Endothelial cell (in vitro differentiated cells): ENCODE data around the gene JPH4. TPM values are rescaled to one million over a fixed set of nuclear protein-coding genes. Genes with fewer than 3 reads are reported as not detected.
"Not testable (repeated sequence)": the region's sequence is repeated elsewhere in the genome, so short reads cannot be mapped to it uniquely, and the experiment has no call there.

Experiments
- DNase-seq: peaks from one replicate; pipeline ENCODE4 v3.0.0; 2021; ENCODE audit warnings: low spot score
- H3K27ac Mint-ChIP-seq: one replicate; pipeline ENCODE4 v1.8.0; 2021; ENCODE audit warnings: mixed read lengths, inconsistent platforms; ENCODE audit not compliant: unreplicated experiment
- H3K27me3 Mint-ChIP-seq: one replicate; pipeline ENCODE4 v1.8.0; 2021; ENCODE audit warnings: mild to moderate bottlenecking, moderate library complexity, mixed read lengths, inconsistent platforms; ENCODE audit not compliant: unreplicated experiment
- H3K36me3 Mint-ChIP-seq: one replicate; pipeline ENCODE4 v1.8.0; 2021; ENCODE audit warnings: mild to moderate bottlenecking, low read depth, mixed read lengths, inconsistent platforms; ENCODE audit not compliant: unreplicated experiment
- H3K4me1 Mint-ChIP-seq: one replicate; pipeline ENCODE4 v1.8.0; 2021; ENCODE audit warnings: mild to moderate bottlenecking, mixed read lengths, inconsistent platforms; ENCODE audit not compliant: unreplicated experiment
- H3K4me3 Mint-ChIP-seq: one replicate; pipeline ENCODE4 v1.8.0; 2021; ENCODE audit warnings: mild to moderate bottlenecking, mixed read lengths, inconsistent platforms; ENCODE audit not compliant: unreplicated experiment
- H3K9me3 Mint-ChIP-seq: one replicate; pipeline ENCODE4 v1.8.0; 2021; ENCODE audit warnings: mixed read lengths, inconsistent platforms; ENCODE audit not compliant: unreplicated experiment
- CTCF ChIP-seq: fragments of 200-600 bp; sonication (generic); IDR thresholded peaks from one replicate; pipeline ENCODE4 v1.5.0; 2021; ENCODE audit warnings: antibody characterized with exemption; ENCODE audit not compliant: unreplicated experiment
- total RNA-seq: library from RNA; stranded (reverse); fragmentation: NEBNext Ultra II Directional; extraction: Animal tissue kit (Norgen Biotek cat#: 25700); gene quantifications from one replicate; pipeline ENCODE4 v1.2.1, GENCODE V29; 2021; ENCODE audit not compliant: unreplicated experiment

Gene JPH4
- total RNA-seq, 1 donor from 2014 or later, result 0.64 TPM

GRCh38 chr14:23600322-23600707 is 21.7 kb upstream of the JPH4 start:
- no peaks in the 10 kb centered on the region for H3K9me3 Mint-ChIP-seq
- H3K4me3 Mint-ChIP-seq, result no peak overlapping the region
- no peak for DNase-seq
- no peaks in the 10 kb centered on the region for H3K4me1 Mint-ChIP-seq
- H3K27me3 Mint-ChIP-seq, result peaks cover 1% of the 10 kb centered on the region
- TF ChIP-seq CTCF, result no peak
- no peak overlapping the region for H3K27ac Mint-ChIP-seq
- H3K36me3 Mint-ChIP-seq, result no peaks in the 10 kb centered on the region

- H3K4me3 Mint-ChIP-seq, H3K9me3 Mint-ChIP-seq, H3K36me3 Mint-ChIP-seq, H3K4me1 Mint-ChIP-seq, H3K27ac Mint-ChIP-seq, H3K27me3 Mint-ChIP-seq, DNase-seq: not testable (repeated sequence)
These were observed 15.6 kb upstream of the JPH4 start for GRCh38 chr14:23594191-23594590.

GRCh38 chr14:23590198-23590597 is 11.6 kb upstream of the JPH4 start:
- Mint-ChIP-seq H3K36me3 (no peaks in the 10 kb centered on the region), H3K9me3 (no peaks in the 10 kb centered on the region), H3K4me3 (no peak overlapping the region), H3K27ac (no peak overlapping the region), H3K27me3 (peaks cover 4% of the 10 kb centered on the region), H3K4me1 (peaks cover 4% of the 10 kb centered on the region)
- no peak for DNase-seq
- TF ChIP-seq CTCF, result no peak

GRCh38 chr14:23589606-23590005 is 11.0 kb upstream of the JPH4 start:
- Mint-ChIP-seq H3K36me3 (no peaks in the 10 kb centered on the region), H3K4me3 (no peak overlapping the region)

GRCh38 chr14:23588884-23589598 is 10.5 kb upstream of the JPH4 start:
- Mint-ChIP-seq H3K27ac (no peak overlapping the region), H3K9me3 (no peaks in the 10 kb centered on the region), H3K27me3 (peaks cover 4% of the 10 kb centered on the region), H3K4me1 (peaks cover 4% of the 10 kb centered on the region), H3K36me3 (no peaks in the 10 kb centered on the region), H3K4me3 (peak overlapping the region; percentile 44)
- peak; percentile 61 for TF ChIP-seq CTCF
- DNase-seq, result peak; percentile 87

More at GRCh38 chr14:23589606-23590005, 11.0 kb upstream of the JPH4 start:
- Mint-ChIP-seq H3K9me3 (no peaks in the 10 kb centered on the region), H3K27ac (no peak overlapping the region), H3K4me1 (peaks cover 4% of the 10 kb centered on the region), H3K27me3 (peaks cover 4% of the 10 kb centered on the region)
- no peak for TF ChIP-seq CTCF
- DNase-seq, result no peak

- H3K4me1 Mint-ChIP-seq, H3K4me3 Mint-ChIP-seq, DNase-seq, H3K27ac Mint-ChIP-seq, H3K9me3 Mint-ChIP-seq, H3K36me3 Mint-ChIP-seq, H3K27me3 Mint-ChIP-seq: not testable (repeated sequence)
These were observed 6.1 kb upstream of the JPH4 start for GRCh38 chr14:23584527-23585203.

GRCh38 chr14:23583761-23584526 is 5.4 kb upstream of the JPH4 start:
- not testable (repeated sequence) for DNase-seq, H3K36me3 Mint-ChIP-seq

More at GRCh38 chr14:23583761-23584526, 5.4 kb upstream of the JPH4 start:
- not testable (repeated sequence) for H3K4me3 Mint-ChIP-seq, H3K27ac Mint-ChIP-seq, H3K9me3 Mint-ChIP-seq, H3K4me1 Mint-ChIP-seq
- peaks cover 12% of the 10 kb centered on the region for H3K27me3 Mint-ChIP-seq
